ENCODE data around the gene ZSCAN10. TPM values are rescaled to one million over a fixed set of nuclear protein-coding genes. Genes with fewer than 3 reads are reported as not detected.

Gene ZSCAN10
- total RNA-seq, 1 donor: not detected

DNA sequence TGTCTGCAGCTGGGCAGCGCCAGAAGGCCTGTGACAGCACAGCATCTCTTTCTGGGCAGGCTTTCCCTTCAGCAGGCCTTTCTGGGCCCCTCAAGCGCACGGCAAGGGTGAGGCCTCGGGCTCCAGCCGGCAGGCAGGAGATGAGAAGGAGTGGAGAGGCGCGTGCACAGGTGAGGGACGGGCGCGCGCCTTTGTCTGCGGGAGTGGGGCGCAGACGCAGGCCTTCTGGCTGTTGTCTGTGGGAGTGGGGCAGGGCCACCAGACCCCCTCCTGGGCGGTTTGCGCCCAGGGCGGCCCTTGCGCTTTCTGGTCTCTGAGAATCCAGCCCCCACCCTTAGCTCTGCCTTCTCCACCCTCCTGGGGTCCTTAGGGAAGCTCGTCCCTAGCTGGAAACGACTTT lies 19.8 kb upstream of the ZSCAN10 start:
- DNase-seq (ENCODE audit: low read depth): no peak
- H3K4me3 ChIP-seq (ENCODE audit: low read depth, low read length): no peak overlapping the region
- TF ChIP-seq, protein P1, sequence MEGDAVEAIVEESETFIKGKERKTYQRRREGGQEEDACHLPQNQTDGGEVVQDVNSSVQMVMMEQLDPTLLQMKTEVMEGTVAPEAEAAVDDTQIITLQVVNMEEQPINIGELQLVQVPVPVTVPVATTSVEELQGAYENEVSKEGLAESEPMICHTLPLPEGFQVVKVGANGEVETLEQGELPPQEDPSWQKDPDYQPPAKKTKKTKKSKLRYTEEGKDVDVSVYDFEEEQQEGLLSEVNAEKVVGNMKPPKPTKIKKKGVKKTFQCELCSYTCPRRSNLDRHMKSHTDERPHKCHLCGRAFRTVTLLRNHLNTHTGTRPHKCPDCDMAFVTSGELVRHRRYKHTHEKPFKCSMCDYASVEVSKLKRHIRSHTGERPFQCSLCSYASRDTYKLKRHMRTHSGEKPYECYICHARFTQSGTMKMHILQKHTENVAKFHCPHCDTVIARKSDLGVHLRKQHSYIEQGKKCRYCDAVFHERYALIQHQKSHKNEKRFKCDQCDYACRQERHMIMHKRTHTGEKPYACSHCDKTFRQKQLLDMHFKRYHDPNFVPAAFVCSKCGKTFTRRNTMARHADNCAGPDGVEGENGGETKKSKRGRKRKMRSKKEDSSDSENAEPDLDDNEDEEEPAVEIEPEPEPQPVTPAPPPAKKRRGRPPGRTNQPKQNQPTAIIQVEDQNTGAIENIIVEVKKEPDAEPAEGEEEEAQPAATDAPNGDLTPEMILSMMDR (IDR thresholded peaks at IDR 0.05; ENCODE audit: insufficient read depth, low read depth, low read length): no peak

- no peak overlapping the region for H3K4me3 ChIP-seq (ENCODE audit: low read depth, low read length)
- DNase-seq (ENCODE audit: low read depth): no peak
- TF ChIP-seq, protein P1 (IDR thresholded peaks at IDR 0.05; ENCODE audit: insufficient read depth, low read depth, low read length): no peak
Measured at GRCh38 chr16:3118204-3118790, 19.2 kb upstream of the ZSCAN10 start.

- no peak for DNase-seq (ENCODE audit: low read depth)
Measured at GRCh38 chr16:3115561-3115960, 16.5 kb upstream of the ZSCAN10 start.

GRCh38 chr16:3115003-3115402 lies 15.9 kb upstream of the ZSCAN10 start:
- H3K4me3 ChIP-seq (ENCODE audit: low read depth, low read length): no peak overlapping the region
- TF ChIP-seq, protein P1 (IDR thresholded peaks at IDR 0.05; ENCODE audit: insufficient read depth, low read depth, low read length): no peak
- DNase-seq (ENCODE audit: low read depth): no peak

More at GRCh38 chr16:3115561-3115960, 16.5 kb upstream of the ZSCAN10 start:
- no peak overlapping the region for H3K4me3 ChIP-seq (ENCODE audit: low read depth, low read length)
- TF ChIP-seq, protein P1 (IDR thresholded peaks at IDR 0.05; ENCODE audit: insufficient read depth, low read depth, low read length): no peak

DNA sequence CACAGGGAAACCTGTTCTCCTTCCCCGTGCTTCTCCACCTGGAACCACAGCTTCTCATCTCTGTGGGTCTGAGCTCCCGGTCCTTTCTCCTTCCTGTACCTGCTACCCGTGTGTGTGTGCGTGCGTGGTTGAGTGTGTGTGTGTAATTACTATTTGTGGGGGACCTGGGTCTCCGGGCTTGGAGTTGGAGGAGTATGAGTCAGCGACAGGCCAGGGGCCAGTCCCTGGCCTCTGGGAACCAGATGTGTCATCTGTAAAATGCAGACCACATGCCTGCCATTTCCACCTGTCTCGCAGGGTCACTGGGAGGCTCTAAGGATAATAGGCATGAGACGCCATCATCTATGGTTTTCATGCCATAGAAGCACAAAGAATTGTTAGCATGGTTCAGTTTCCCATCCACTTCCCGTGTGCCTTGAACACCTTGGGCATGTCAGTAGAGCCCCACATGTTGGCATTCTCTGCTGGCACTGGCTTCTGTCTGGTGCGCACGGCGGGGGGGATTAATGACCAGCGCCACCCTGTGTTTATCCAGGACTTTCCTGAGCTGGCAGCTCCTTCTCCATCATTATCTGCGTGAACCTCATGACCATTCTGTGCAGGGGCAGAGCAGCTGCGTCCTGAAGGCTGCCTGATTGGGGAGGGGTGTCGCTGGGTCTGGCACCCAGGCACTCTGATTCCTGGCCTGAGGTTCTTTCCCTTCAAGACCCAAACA lies 14.8 kb upstream of the ZSCAN10 start:
- H3K4me3 ChIP-seq (ENCODE audit: low read depth, low read length): peak overlapping the region; percentile 97

GRCh38 chr16:3112881-3113574 lies 13.9 kb upstream of the ZSCAN10 start:
- peak overlapping the region; percentile 97 for H3K4me3 ChIP-seq (ENCODE audit: low read depth, low read length)
- DNase-seq (ENCODE audit: low read depth): peak; percentile 38
- TF ChIP-seq, protein P1 (IDR thresholded peaks at IDR 0.05; ENCODE audit: insufficient read depth, low read depth, low read length): no peak

More for the DNA sequence above, 14.8 kb upstream of the ZSCAN10 start:
- TF ChIP-seq, protein P1 (IDR thresholded peaks at IDR 0.05; ENCODE audit: insufficient read depth, low read depth, low read length): no peak
- no peak for DNase-seq (ENCODE audit: low read depth)

Measured in fibroblast of villous mesenchyme (primary cell).